RCC 7860 (cell line): Measurements from ENCODE around the gene CTXND1.
A peak's percentile ranks its signal among the peaks of the same experiment; 100 is the strongest.
"Not testable (repeated sequence)": the region's sequence is repeated elsewhere in the genome, so short reads cannot be mapped to it uniquely, and the experiment has no call there.

Experiments
- DNase-seq: peaks from one replicate; pipeline ENCODE4 v3.0.0-alpha.2; 2015; ENCODE audit warnings: low spot score
- FAIRE-seq: peaks from 2 replicates; lab custom pipeline; 2012; peaks lifted over from hg19 to GRCh38; lab: Jason Lieb, UNC

Gene CTXND1

DNA sequence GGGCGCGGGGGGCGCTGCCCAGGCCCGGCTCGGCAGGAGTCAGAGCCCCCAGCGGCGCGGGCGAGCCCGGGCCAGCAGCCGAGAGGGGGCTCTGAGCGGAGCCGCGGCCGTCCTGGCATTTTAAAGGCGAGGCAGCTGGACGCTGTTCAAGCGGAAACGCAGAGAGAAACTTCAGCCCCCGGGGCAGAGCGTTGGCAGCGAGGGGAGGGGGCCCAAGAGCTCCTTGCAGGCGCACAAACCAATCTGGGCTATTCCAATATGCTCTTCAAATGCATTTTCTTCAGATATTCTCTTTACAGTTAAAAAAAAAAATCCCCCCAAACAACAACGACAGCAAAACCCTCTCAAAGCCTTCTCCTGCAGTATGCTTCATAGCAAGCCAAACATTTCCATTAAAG lies at the start of gene CTXND1:
Gene CTXND1 (minus strand): TSS at position 93 of the 398 bp plus-strand sequence. CDS start 50,264 bp downstream, outside the sequence.
- no peak for DNase-seq
- no peak for FAIRE-seq

DNA sequence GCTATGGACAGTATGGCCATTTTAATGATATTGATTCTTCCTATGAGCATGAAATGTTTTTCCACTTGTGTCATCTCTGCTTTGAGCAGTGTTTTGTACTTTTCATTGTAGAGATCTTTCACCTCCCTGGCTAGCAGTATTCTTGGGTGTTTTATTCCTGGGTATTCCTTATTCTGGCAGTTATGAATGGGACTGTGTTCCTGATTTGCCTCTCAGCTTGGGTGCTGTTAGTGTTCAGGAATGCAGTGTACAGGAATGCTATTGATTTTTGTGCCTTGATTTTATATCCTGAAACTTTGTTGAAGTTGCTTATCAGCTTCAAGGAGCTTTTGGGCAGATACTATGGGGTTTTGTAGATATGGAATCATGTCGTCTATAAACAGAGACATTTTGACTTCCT lies 49.5 kb upstream of the CTXND1 start:
- FAIRE-seq (no peak), DNase-seq (no peak)

DNA sequence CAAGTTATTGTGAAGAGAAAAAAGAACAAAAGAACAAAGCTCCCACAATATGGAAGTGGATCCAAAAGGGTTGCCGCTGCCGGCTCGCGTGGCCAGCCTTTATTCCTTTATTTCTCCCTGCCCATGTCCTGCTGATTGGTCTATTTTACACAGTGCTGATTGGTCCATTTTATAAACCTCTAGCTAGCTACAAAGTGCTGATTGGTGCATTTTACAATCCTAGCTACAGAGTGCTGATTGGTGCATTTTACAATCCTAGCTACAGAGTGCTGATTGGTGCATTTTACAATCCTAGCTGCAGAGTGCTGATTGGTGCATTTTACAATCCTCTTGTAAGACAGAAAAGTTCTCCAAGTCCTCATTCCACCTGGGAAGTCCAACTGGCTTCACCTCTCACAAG lies 43.8 kb upstream of the CTXND1 start:
- FAIRE-seq, DNase-seq: not testable (repeated sequence)

DNA sequence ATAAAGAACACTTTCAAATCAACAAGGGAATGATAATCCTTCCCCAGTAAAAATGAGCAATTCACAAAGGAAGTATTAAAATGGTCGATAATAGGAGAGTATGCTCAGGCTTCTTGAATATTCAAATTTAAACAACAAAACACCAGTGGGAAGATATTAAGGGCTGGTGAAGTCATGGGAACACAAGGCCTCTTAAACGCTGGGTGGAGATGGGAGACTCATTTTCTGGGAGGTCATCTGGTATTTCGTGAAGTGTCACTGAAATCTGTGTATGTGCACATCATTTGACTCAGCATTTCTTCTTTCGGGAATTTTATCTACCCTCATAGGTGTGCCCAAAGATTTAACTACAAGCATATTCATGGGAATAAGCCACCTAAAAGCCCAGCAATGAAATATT lies 40.1 kb upstream of the CTXND1 start:
- DNase-seq: no peak
- no peak for FAIRE-seq

DNA sequence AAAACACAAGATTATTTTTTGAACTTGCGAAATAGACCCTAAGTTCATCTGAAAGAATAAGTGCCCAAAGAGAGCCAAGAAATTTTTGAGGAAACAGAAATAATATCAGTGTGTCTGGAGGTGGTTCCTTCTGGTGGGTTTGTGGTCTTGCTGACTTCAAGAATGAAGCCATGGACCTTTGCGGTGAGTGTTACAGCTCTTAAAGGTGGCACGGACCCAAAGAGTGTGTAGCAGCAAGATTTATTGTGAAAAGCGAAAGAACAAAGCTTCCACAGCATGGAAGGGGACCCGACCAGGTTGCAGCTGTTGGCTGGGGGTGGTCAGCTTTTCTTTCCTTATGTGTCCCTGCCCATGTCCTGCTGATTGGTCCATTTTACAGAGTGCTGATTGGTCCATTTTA lies 38.9 kb upstream of the CTXND1 start:
- FAIRE-seq, DNase-seq: not testable (repeated sequence)

DNA sequence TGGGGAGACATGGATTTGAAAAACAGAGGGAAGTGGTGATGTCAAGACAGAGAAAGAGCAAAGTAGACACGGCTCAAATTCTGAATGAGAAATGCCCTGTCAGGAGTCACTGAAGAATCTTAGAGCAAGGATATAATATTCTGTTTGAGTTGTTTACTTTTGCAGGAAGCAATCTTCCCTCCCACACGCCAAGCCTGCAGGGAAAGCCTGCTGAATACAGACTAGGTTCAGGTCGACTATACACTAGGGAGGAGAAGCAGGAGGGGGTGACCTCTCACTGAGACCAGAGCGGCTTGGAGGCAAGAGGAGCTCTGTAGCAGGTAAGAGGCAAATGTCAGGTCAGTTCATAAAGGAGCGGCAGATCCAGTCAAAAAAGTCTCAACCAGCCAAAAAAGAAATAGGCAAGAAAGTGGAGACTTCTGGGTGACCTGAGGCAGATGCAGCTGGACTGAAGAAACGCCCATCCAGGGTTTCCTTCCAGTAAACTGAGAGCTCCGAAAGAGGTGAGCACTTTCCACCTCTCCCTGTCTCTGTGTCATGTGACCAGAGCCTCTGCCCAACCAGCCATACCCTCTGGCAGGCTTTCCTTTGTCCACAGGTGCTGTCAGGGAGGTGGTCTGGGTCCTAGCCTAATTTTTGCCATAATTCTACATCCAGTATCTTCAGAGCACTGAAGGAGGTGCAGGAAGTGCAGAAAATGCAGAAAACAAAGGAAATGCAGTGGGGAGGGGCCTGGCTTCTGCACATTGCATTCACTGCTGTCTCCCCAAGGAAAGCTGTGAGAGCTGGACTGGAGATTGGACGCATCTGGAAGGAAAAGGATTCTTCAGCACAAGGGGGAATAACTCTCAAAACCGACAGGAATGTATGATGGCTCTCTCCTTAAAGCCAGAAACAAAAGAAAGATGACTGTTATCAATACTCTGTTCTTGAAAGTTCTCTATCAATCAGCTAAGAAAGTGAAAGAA lies 37.8 kb upstream of the CTXND1 start:
- DNase-seq (no peak), FAIRE-seq (no peak)

DNA sequence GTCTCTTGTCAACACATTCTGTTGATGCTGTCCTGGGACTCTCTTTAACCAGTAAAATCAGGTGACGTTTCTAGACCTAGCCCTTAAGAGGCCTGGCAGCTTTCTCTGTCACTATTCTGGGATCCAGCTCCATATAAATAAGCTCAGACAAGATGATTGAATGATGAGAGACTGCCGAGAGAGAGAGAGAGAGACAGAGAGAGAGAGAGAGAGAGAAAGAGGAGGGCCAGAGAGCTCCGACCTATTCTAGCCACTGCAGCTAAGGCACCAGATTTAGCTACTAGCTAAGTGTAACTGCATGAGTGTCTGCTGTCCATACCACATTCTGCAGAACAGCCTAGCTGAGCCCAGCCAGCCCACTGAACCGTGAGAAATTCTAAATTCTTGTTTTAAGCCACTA lies 36.1 kb upstream of the CTXND1 start:
- DNase-seq (no peak), FAIRE-seq (no peak)

DNA sequence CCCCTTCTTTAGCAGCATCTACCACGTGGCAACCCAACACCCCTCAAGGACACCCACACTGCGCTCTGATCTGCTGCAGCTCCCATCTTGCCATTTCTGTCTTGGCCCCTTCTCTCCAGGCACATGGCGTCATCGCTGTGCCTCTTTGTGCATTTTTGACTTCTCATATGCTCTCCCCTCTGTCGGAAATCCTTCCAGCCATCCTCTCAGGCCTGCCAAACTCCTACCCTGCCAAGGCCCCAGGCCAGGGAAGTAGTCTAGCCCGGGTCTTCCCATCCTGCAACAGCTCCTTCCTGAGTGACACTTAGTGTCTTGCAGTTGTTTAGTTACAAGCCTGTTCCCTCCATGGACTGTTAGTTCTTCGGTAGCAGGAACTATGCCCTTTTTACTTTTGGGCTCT lies 34.0 kb upstream of the CTXND1 start:
- FAIRE-seq: no peak

DNA sequence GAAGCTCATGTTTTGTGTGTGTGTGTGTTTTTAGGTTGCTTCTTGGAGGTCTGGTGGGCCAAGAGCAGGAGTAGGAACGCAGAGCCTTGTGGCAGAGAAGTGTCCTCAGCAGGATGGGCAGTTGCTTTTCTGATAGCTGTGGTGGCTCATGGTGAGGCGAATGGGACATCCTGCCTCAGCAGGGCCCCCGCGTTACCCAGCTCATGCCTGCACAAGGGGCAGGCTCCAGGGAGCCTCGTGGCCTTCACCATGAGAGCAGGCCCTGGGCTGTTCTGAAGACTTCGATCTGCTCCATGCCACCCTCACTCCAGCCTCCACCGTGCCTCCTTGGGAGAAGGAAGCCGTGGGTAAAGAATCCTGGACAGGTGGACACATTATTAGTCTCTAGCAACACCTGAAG lies 33.4 kb upstream of the CTXND1 start:
- DNase-seq: no peak
- no peak for FAIRE-seq

More for the DNA sequence above, 34.0 kb upstream of the CTXND1 start:
- no peak for DNase-seq

DNA sequence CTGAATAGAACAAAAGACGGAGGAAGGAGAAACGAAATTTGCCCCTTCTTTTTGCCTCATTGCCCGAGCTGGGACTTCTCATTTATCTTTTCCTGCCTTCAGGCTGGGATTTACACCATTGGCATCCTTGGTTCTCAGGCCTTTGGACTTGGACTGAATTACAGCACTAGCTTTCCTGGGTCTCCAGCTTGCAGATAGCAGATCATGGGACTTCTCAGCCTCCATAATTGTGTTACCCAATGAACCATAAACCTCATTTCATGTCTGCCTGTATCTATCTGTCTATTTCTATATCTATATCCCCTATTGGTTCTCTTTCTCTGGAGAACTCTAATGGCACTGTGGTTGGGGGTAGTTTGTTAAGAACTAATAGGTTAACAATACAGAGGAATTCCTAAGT lies 31.5 kb upstream of the CTXND1 start:
- DNase-seq (no peak), FAIRE-seq (no peak)

DNA sequence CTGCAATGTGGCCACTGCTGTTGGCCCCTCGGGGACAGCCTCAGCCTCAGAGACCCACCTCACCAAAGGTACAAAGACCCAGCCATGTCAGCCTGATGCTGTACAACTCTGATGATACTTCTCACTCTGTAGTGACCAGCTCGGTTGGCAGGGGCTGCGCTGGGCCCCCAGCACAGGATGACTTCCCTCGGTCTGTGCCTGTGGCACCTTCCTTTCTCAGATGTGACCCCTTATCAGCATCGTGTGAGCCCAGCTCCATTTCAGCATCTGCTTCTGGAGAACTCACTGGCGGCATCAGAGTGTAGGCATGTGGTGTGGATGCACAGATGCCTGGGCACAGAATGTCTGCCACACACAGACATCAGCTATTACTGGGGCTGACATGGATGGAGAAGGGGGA lies 25.1 kb upstream of the CTXND1 start:
- DNase-seq (no peak), FAIRE-seq (no peak)

DNA sequence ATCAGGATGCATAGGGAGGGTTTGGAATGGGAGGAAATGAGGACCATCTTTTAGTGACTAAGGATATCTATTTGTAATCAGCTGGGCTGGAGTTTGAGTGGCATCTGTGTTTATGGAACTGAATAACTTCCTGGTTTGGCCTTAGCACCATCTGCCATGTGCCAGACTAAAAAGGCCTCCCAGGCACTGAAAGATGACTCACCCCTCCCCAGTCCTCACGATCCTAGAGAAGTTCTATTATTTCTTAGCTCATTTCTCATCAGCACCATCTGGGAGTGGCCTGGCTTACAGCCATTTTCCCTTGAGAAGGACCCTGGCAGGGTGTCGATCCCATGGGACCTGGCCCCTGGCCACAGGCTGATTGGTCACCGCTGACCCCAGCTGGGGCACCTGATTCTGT lies 23.9 kb upstream of the CTXND1 start:
- DNase-seq (no peak), FAIRE-seq (no peak)

DNA sequence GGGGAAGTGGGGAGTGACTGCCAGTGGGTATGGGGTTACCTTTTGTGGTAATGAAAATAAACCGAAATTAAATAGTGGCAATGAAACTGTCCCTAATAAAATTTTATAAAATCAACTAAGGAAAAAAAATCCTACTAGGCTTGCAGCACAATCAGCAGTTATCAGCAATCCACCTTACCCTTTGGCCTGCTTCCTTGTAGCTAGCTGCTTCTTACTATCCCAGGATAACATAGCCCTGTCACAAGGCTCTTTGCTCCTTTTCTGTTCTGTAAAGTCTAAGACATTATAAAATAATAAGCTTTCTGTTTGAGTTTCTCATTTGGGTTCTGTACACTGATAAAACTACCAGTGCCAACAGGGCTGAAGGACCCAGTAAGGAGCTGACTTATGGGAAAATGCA lies 23.0 kb upstream of the CTXND1 start:
- DNase-seq (no peak), FAIRE-seq (no peak)

DNA sequence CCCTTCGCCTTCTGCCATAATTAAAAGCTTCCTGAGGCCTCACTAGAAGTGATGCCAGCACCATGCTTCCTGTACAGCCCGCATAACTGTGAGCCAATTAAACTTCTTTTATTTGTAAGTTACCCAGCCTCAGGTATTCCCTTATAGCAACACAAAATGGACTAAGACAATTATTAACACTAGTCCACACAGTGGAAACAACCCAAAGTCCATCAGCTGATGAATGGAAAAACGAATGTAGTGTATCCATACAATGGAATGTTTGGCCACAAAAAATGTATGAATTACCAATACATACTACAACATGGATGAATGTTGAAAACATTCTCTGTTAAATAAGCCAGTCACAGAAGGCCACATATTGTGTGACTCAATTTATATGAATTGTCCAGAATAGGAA lies 22.5 kb upstream of the CTXND1 start:
- DNase-seq (no peak), FAIRE-seq (no peak)

DNA sequence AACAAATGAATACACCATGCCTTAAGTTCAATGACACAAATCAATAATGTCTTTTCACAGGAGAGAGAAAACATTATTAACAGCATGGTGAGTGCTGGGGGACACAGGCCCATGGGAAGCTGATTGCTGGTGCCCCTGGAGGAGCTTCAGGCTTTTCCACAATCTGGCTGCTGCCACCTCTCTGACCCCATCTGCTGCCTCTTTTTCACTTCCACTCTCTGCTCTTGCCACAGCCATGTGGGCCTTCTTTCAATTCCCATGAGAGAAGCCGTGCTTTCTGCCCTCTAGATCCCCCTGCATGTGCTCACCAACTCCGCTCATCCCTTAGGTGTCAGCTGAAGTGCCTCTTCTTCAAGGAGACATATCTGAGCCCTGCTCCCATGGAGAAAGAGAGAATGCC lies 21.0 kb upstream of the CTXND1 start:
- DNase-seq: no peak
- FAIRE-seq: no peak

DNA sequence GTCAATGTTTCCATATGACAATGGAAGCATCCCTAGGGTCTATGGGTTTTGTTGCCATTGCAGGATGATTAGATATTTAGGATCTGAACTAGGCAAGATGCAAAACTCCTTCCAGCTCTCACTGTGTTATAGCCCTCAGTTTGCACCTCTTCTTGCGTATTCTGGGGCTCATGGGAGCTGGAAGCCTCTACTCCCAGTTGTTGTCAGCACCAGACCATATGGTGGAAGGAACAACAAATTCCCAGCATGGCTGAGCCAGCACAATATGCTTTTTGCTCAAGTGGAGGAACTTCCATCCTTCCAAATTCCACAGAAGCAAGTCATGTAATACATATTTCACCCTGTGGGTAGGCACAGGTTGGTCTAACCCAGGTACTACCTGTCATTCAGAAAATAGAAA lies 18.5 kb upstream of the CTXND1 start:
- FAIRE-seq (no peak), DNase-seq (no peak)

DNA sequence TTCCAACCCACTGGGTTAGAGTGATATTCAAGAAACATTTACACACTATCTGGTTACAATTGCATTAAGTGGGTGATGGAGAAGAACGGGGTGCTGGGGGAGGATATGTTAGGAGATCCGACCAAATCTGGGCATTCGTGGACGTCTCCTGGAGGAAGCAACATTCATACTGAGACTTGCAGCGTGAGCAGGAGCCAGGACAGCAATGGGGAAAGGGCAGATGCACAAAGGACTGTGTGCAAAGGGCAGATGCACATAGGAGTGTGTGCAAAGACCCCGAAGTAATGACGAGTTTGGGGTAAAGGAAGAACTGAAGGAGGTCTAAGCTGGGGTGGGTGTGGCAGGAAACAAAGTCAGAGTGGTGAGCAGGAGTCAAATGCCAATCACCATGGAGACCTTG lies 16.1 kb upstream of the CTXND1 start:
- no peak for FAIRE-seq
- DNase-seq: no peak

DNA sequence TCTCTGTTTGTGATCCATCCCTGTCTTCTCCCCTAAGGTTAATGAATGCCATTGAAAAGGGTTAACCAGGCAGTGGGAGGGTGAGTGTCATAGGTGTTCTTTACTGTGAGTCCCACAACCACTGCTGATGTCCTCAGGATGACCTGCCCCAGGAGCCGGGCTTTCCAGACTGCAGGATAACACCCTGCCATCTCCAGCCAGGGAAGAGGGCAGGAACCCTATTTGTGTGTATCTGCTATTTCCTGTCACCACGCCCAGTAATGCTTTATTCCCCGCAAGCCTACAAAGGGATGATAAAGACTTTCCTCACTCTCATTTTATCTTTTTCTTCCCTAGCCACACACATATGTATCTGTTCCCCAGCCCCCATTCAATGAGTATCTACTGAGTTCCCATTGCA lies 15.6 kb upstream of the CTXND1 start:
- DNase-seq (no peak), FAIRE-seq (no peak)

DNA sequence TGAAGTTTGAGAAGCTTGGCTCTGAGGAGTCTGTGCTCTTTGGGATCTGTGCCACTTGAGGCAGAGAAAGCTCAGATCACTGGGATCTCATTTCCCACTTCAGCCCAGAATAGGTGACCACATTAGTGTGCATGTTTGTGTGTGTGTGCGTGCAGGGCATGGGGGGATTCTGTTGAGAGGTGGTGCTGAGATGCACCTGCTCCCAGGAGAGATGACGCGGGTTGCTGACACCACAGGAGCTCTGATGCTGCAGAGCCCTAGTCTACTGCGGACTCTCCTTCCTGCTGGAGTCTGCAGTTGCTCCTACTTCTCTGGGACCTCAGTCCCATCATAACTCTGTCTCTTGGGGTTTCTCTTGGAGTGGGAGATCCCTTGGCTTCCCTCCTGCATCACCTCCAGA lies 14.7 kb upstream of the CTXND1 start:
- no peak for FAIRE-seq
- DNase-seq: no peak

DNA sequence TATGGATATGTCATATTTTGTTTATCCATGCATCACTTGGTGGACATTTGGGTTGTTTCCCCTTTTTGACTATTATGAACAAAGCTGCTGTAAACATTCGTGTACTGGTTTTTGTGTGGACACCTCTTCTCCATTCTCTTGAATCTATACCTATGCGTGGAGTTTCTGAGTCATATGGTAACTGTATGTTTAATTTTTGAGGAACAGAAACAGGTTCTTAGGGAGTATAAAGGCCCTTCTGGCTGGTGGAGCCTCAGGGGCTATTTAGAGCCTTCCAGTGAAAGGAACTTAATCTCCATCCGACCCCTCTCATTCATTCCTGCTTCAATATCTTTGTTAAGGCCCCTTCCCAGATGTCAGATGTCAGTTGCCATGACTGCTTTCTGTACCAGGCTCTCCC lies 14.1 kb upstream of the CTXND1 start:
- DNase-seq: no peak
- no peak for FAIRE-seq

DNA sequence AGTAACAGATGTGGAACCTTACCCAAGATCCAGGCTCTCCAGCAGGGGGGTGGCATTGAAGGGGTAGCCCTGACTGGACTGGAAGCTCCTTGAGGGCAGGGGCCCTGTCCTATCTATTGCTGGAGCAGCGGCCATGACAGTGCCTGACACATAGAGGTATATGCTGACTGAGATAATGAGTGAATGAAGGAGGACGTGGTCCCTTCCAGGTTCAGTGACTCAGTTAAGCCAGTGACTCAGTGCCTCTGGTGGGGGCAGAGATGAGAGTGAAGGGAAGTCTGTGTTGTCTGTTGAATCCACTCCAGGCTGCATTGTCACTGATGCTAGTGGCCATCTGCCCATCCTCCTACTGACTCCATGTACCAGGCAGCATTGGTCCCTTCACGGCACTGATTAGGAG lies 13.0 kb upstream of the CTXND1 start:
- DNase-seq (peak; percentile 72), FAIRE-seq (no peak)

DNA sequence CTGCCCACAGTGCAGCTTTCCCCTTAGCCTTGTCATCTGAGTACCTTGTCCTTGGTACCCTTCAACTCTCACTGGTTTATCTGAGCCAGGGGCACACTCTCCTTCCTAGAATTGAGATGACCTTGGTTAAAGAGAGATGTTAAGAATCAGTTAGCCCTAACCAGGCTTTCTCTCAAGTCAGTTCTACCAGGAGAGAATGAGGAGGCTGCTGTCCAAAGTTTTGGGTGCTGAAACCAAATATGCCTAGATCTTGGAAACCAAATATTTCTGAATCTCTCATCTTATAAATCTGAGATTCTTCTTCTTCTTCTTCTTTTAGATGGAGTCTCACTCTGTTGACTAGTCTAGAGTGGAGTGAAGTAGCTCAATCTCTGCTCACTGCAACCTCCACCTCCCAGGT lies 12.0 kb upstream of the CTXND1 start:
- no peak for DNase-seq
- FAIRE-seq: no peak

DNA sequence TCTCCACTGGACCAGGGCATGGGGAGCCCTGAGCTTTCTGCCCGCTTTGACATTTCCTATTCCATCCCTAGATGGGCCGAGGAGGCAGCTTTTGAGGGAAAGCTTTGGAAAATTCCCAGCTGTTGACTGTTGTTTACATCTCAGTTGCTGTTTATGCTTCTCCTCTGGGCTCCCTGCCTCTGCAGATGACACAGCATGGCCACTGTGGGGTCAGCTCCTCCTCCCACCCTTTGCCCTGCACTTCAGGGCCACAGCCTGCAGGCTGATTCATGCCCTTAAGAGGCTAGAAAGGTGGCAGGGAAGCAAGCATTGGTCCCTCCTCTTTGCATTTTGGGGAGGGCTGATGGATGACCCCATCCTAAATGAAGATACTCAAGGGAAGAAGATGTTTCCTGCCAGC lies 8.5 kb upstream of the CTXND1 start:
- FAIRE-seq: no peak
- DNase-seq: no peak
